GM21447 (cell line): ENCODE measurements around the gene IGSF9.
"Not testable (repeated sequence)": the region's sequence is repeated elsewhere in the genome, so short reads cannot be mapped to it uniquely, and the experiment has no call there.

ENCODE experiments used
- ATAC-seq: cut with Tn5 transposase; IDR thresholded peaks from one replicate; pipeline ENCODE4 v1.9.1; 2021; ENCODE audit not compliant: unreplicated experiment

IGSF9 gene

DNA sequence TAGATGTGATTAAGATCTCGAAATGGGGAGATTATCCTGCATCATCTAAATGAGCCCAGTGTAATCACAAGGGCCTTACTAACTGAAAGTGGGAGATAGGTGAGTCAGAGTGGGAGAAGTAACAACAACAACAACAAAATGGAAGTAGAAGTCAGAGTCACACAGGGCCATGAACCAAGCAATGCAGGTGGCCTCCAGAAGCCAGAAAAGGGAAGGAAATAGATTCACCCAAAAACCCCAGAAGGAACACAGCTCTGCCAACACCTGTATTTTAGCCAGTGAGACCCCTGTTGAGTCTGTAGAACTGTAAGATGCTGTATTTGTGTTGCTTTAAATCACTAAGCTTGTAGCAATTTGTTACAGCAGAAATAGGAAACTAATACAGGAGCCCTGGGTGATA, 24.2 kb downstream of the IGSF9 start:
- peak; percentile 28 for ATAC-seq

GRCh38 chr1:159920651-159921050, 24.8 kb downstream of the IGSF9 start:
- ATAC-seq, result no peak

GRCh38 chr1:159920202-159920601, 25.2 kb downstream of the IGSF9 start:
- no peak for ATAC-seq

GRCh38 chr1:159919236-159919865, 26.1 kb downstream of the IGSF9 start:
- no peak for ATAC-seq

DNA sequence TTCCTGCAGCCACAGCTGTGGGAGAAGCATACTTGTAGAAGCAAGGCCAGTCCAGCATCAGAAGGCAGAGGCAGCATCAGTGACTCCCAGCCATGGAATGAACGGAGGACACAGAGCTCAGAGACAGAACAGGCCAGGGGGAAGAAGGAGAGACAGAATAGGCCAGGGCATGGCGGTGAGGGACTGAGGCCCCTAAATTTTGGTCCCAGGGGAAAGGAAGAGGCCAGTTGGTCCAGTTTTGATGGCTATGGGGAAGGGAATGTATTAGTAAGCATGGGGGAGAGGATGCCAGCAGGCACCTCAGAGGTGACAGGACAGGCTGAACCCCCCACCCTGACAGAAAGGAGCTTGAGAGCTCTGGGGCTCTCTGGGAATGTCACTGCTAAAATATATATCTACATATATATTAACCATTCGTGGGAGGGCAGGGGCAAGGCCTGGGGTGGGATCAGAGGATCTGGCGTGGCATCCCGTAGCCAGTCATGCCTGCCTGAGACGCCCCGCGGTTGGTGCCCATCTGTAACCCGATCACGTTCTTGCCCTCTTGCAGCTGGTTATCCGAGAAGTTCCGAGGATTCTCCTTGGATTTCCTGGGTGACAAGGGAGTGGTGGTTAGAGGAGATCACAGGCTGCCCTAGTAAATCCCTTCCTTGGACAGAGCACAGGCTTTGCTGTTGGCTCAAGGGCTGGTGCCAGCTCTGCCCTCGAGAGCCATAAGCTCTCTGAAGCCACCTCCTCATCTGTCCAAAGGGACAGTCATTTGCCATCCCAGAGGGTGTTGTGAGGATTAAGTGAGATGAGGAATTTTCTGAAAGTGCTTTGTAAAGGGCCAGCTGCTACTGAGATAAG, 26.8 kb downstream of the IGSF9 start:
- ATAC-seq, result no peak

DNA sequence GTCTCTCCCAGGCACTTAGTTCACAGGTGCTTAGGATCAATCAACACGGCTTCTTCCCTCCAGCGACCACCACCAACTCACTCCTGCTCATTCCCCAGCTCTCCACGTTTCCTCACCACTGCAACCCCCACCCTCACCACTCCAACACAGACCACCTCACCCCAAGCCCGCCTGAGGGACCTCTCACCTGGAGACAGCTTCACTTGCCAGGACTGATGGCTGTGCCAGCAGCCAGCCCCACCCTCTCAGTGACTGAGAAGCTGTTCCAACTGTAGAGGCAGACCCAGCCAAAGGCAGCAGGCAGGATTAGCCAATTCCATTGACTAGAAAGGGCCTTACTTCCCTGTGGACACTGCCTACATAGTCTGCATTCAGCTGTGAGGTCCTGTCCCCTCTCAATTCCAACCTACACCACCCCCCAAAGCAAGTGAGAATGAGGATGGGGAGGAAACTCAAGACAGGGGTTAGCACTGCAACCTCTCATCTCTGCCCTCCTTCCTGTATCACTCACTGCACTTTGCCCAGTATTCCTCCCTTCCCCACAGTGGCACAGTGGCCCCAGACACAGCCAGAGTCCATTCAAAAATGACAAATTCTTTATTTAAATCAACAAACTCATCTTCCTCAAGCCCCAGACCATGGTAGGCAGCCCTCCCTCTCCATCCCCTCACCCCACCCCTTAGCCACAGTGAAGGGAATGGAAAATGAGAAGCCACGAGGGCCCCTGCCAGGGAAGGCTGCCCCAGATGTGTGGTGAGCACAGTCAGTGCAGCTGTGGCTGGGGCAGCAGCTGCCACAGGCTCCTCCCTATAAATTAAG, 27.7 kb downstream of the IGSF9 start:
- ATAC-seq, result no peak

- ATAC-seq, result no peak
Observed at GRCh38 chr1:159916242-159917051, 29.0 kb downstream of the IGSF9 start.

GRCh38 chr1:159915571-159916241, 29.7 kb downstream of the IGSF9 start:
- ATAC-seq, result no peak

- no peak for ATAC-seq
Observed at GRCh38 chr1:159914252-159915018, 31.0 kb downstream of the IGSF9 start.

- ATAC-seq, result no peak
Observed at GRCh38 chr1:159913451-159914192, 31.8 kb downstream of the IGSF9 start.

DNA sequence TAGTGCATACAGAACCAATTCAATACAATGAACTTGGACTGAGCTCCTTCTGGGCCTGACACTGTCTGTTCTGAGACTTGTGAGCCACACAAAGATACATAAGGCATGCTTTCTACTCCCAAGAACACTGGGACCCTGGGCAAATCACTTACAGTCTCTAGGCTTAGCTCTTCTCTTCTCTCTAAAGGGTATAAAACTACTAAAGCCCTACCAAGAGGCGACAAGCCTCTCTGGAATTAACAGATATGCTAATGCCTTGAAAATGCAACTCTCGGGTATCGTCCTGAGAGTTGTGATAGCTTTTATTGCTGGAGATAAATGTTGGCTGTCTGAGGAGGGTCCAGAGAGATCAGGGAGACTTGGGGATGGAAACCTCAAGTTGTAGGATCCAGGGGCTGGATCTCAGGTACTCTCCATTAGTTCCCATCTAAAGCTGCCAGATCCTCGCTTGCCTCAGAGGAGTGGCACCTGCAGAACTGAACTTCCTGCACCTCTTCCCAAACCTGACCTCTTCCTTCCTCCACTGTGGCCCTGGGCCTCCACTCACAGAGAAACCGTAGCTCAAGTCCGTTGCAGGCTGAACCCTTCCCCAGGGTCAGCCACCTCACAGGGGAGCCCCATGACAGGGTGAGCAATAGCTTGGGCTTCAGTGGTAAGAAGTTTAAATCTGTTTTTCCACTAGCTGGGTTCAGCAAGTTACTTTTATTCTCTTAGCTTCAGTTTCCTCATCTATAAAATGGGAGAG, 33.9 kb downstream of the IGSF9 start:
- ATAC-seq, result no peak

DNA sequence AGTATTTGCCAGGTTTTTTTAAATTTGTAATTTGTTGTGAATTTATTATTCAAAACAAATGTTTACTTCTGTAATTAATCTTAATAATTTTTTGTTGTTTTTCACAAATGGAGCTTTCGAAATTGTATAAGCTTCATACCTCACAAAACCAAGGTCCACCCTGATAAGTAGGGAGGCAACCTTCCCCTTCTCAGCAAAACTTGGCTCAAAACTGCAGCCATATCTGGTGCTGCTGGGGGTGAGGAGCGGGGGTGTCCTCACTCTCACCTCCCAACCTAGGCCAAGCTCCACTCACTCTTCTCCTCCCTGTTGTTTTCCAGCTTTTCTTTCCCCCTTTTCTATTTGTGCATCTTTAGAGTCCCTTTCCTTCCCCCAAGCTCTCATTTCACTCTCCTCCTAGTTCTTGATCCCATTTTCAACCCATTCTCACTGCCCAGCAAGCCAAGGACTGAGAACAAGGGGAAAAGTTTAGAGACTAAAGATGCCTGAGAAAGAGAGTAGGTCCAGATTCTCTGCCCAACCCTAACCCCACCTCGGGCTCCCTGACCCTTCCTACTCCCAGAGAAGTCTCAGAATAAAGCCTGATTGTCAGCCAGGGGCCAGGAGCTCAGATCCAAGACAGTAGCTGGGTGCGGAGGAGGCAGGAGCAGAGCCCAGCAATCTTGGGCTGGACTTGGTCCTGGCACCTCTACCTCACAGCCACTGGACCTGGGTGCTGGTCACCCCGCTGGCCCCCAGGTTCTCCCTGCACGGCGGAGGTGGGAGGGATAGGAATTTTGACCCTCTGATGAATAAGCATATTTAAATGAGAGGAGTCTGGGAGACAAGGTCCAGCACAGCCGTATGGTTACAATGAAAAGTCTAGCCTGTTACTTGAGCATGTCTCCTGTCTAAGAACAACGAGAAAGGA, 37.1 kb downstream of the IGSF9 start:
- no peak for ATAC-seq

GRCh38 chr1:159906960-159907359, 38.5 kb downstream of the IGSF9 start:
- no peak for ATAC-seq

DNA sequence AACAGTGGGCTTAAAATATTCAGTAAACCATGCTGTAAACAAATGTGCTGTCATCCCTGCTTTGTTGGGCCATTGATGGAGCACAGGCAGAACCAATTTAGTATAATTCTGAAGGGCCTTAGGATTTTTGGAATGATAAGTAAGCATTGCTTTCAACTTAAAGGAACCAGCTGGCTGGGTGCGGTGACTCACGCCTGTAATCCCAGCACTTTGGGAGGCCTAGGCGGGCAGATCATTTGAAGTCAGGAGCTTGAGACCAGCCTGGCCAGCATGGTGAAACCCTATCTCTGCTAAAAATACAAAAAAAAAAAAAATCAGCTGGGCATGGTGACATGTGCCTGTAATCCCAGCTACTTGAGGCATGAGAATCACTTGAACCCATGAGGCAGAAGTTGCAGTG, 41.4 kb downstream of the IGSF9 start:
- not testable (repeated sequence) for ATAC-seq

- no peak for ATAC-seq
Observed at GRCh38 chr1:159902541-159902940, 42.9 kb downstream of the IGSF9 start.

- no peak for ATAC-seq
Observed at GRCh38 chr1:159900755-159901360, 44.6 kb downstream of the IGSF9 start.
